ENCODE results near the gene PPP2R3B.
"Not testable (repeated sequence)": the region's sequence is repeated elsewhere in the genome, so short reads cannot be mapped to it uniquely, and the experiment has no call there.

PPP2R3B gene

GRCh38 chrX:318068-318738, 68.5 kb downstream of the PPP2R3B start:
- no peak for DNase-seq

- no peak for DNase-seq
Measured at GRCh38 chrX:317424-318067, 69.2 kb downstream of the PPP2R3B start.

- DNase-seq, result no peak
Measured at GRCh38 chrX:316351-317325, 70.1 kb downstream of the PPP2R3B start.

DNA sequence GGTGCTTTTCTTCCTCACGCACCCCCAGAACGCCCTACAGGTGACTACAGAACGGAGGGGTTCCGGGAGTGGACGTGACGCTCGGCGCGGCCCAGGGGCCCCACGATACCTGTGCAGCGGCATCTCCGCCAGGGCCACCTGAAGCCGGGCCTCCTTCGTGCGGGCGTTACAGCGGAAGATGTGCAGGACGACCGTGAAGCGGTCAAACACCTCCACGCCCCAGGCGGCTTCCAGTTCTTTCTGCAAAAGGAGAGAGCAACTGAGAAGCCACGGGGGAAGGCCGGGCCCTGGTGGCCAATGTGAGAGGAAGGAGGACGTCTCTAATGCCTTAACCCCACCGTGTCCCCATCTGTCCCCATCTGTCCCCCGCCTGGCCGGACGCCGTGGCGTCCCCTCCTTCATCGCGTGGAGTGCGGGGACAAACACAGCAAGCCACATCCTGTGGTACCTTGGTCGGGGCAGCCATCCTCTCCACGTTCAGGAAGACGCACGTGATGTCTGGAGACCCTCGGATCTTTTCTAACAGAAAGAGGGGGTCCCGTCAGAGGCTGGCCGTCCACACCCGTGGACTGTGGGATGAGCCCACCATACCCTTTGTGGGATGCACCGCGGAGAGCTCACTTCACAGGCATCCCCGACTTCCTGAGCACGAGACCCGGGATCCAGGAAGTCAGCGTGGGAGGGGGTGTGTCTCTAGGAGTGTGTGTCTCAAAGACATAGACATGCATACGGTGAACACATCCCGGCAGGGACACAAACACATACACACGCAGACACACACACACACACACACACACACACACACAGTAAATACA, 71.7 kb downstream of the PPP2R3B start:
- DNase-seq, result no peak

- no peak for DNase-seq
Measured at GRCh38 chrX:314049-314448, 72.7 kb downstream of the PPP2R3B start.

DNA sequence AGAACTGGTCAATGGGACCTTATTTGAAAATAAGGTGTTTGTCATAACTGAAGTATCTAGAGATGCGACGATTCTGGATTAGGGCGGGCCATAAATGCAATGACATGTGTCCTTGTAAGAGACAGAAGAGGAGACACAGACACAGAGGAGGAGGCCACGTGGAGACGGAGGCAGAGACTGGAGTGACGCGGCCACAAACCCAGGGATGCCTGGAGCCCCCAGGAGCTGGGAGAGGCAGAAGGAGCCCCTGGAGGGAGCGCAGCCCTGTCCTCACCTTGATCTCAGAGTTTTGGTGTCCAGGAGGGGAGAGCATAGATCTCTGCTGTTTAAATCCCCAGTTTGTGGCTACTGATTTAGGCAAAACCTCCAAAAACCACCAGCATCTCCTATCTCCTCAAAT, 73.2 kb downstream of the PPP2R3B start:
- no peak for DNase-seq

DNA sequence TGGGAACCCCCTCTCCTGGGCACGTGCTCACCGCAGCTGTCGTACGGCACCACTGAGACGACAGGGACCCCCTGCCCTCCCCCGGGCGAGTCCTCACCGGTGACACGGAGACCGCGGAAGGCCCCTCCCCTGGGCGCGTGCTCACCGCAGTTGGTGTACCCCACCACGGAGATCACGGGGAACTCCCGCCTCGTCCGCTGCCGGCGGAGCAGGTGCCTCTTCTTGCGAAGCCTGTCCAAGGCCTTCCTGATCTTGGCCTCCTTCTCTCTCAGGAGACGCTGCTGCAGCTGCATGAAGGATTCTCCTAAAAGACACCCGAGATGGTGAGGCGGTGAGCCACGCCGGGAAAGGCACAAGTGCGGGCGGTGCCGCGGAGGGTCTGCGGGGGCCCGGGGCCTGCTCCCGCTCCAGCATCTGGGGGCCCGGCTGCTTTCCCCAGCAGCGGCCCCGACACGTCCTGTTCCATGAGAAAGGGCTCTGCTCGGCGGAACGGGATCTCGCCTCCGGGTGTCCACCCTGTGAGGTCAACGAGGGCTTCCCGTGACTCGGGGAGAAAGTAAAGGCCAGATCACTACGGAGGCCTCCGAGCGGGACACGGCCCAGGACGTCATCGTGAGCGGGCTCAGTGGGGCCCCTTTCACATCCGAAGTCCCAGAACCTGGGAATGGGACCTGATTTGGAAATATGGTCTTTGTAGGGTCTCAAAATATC, 73.9 kb downstream of the PPP2R3B start:
- DNase-seq, result no peak

DNA sequence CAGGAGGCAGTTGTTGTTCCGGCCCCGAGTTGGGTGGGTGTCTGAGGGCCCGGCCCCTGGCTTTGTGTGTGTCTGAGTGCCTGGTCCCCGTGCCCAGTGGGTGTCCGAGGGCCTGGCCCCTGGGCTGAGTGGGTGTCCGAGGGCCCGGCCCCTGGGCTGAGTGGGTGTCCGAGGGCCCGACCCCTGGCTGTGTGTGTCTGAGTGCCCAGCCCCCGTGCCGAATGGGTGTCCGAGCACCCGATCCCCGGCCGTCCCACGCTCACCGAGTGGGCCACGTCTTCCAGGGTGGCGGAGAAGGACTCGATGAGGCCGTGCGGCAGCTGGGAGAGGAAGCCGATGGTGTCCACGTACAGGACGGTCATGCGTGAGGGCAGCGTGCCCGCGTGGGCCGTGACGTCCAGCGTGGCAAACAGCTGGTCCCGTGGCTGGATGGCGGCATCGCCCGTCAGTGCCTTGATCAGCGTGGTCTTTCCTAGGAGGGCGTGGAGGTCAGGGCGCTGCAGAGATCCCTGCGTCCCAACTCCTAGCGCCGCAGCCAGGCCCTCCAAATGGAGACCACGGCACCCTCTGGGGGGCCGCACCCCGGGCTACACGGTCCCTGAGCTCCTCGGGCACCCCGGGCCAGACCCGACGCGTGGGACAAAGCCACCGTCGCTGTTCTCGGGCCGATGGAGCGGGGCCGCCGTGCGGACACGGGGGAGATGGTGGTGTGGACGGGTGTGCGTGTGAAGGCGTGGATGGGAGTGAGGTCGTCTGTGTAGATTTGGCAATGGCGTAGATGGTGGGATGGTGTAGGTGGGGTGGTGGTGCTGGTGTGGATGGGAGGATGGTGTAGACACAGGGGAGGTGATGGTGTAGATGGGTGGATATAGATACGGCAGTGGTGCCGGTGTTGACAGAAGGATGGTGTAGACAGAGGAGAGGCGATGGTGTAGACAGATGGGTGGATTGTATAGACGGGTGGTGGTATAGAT, 75.3 kb downstream of the PPP2R3B start:
- no peak for DNase-seq

DNA sequence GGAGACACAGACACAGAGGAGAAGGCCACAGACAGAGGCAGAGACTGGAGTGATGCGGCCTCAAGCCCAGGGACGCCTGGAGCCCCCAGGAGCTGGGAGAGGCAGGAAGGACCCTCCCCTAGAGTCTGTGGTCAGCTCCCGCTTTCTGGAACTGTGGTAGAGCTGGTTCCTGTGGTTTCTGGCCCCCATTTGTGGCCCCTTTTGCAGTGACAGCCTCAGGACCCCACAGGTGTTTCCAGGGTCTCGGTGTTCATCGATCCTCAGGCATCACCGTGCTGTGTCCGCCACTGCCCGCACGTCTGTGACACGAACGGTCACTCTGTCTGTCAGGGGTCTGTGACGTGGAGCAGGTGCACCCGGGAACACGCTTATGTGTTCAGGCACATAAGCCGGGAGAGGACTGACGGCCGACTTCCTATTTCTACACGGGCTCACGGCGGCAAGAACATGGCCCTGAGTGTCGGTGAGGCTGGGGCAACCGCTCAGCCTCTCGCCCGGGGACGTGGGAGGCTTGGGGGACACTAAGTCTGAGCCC, 76.0 kb downstream of the PPP2R3B start:
- DNase-seq, result no peak

DNA sequence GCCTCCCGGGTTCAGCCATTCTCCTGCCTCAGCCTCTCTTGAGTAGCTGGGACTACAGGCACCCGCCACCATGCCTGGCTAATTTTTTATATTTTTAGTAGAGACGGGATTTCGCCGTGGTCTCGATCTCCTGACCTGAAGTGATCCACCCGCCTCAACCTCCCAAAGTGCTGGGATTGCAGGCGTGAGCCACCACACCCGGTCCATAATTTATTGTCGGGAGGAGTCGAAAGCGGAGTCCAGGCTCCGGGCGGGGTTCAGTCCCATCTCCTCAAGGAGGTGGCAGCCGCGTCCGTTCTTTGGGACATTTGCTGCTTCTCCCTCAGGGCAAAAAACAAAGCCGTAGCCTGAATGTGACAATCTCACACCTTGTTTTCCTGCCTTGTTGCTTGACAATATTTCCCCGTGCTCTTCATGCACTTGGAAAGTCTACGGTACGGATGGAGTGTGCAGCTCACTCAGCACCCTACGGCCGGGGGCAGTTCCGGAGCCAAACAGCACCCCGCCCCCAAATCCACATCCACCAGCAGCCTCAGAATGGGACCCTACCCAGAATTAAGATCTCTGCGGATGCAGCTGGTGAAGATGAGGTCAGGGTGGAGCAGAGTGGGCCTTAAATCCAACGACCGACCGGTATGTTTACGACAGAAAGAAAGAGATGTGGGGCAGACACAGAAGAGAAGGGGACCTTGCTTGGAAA, 77.7 kb downstream of the PPP2R3B start:
- no peak for DNase-seq

GRCh38 chrX:307261-308111, 79.2 kb downstream of the PPP2R3B start:
- no peak for DNase-seq

GRCh38 chrX:306614-307251, 80.0 kb downstream of the PPP2R3B start:
- DNase-seq, result not testable (repeated sequence)

DNA sequence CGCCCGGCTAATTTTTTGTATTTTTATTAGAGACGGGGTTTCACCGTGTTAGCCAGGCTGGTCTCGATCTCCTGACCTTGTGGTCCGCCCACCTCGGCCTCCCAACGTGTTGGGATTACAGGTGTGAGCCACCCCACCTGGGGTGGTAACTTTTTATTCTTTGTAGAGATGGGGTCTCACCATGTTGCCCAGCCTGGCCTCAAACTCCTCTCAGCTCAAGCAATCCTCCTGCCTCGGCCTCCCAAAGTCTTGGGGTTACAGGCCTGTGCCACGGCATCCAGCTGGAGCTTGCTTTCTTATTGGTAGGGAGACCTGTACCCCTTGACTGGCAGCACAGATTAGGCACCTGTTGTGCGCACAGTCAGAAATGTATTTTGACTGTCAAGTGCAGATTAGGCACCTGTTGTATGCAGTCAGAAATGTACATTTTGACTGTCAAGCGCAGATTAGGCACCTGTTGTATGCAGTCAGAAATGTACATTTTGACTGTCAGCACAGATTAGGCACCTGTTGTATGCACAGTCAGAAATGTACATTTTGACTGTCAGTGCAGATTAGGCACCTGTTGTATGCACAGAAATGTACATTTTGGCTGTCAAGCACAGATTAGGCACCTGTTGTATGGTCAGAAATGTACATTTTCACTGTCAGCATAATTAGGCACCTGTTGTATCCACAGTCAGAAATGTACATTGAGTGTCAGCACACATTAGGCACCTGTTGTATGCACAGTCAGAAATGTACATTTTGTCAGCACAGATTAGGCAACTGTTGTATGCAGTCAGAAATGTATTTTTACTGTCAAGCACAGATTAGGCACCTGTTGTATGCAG, 80.7 kb downstream of the PPP2R3B start:
- not testable (repeated sequence) for DNase-seq

GRCh38 chrX:302975-303374, 83.7 kb downstream of the PPP2R3B start:
- DNase-seq, result no peak

DNA sequence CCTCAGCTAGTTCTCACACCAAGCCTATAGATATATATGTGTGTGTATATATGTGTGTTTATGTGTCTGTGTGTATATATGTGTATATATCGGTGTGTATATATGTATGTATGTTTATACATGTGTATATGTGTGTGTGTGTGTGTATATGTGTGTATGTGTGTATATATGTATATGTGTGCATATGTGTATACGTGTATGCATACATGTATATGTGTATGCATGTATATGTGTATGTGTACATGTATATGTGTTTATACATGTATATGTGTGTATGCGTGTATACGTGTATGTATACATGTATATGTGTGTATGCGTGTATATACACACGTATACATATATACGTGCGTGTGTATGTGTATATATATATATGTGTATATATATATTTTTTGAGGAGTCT, 86.4 kb downstream of the PPP2R3B start:
- no peak for DNase-seq

- no peak for DNase-seq
Measured at GRCh38 chrX:298993-299392, 87.7 kb downstream of the PPP2R3B start.

DNA sequence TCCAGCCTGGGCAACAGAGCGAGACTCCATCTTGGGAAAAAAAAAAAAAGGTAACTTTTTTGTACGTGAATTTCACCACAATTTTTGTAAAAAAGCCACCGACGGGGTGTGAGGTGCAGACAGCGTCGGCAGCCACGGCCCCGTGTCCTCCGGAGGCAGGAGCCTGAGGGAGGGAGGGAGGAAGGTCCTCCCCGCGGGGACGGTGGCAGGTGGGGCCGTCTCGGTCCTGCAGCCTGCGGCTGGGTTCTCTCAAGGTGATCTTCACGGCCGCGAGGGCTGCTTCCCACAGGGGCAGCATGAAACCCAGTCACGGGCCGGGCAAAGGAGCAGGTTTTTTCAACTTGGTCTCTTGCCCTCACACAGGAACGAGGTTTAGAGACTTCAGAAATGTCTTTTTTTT, 91.6 kb downstream of the PPP2R3B start:
- no peak for DNase-seq

Measured in GF-D8 (cell line).